DMS 273 (cell line): Measurements from ENCODE around the gene CLCN6.

Experiments used
- DNase-seq: peaks from one replicate; lab custom pipeline; 2025; ENCODE audit not compliant: unreplicated experiment; lab: John Stamatoyannopoulos, UW

CLCN6 gene

GRCh38 chr1:11823366-11824137 lies 17.6 kb downstream of the CLCN6 start:
- no peak for DNase-seq

- no peak for DNase-seq
Measured at GRCh38 chr1:11825131-11825530, 19.1 kb downstream of the CLCN6 start.

GRCh38 chr1:11826946-11827345 lies 21.0 kb downstream of the CLCN6 start:
- DNase-seq, result no peak

- DNase-seq, result no peak
Measured at GRCh38 chr1:11828511-11828910, 22.5 kb downstream of the CLCN6 start.

- DNase-seq, result no peak
Measured at GRCh38 chr1:11831945-11832725, 26.1 kb downstream of the CLCN6 start.

- no peak for DNase-seq
Measured at GRCh38 chr1:11833497-11833896, 27.5 kb downstream of the CLCN6 start.

GRCh38 chr1:11833900-11834299 lies 27.9 kb downstream of the CLCN6 start:
- DNase-seq, result no peak

GRCh38 chr1:11835441-11836225 lies 29.6 kb downstream of the CLCN6 start:
- no peak for DNase-seq

- DNase-seq, result no peak
Measured at GRCh38 chr1:11836955-11837766, 31.2 kb downstream of the CLCN6 start.

GRCh38 chr1:11837767-11838348 lies 31.9 kb downstream of the CLCN6 start:
- DNase-seq, result no peak

- peak; percentile 81 for DNase-seq
Measured at GRCh38 chr1:11838349-11839272, 32.6 kb downstream of the CLCN6 start.

GRCh38 chr1:11839727-11840705 lies 34.0 kb downstream of the CLCN6 start:
- no peak for DNase-seq

- peak; percentile 30 for DNase-seq
Measured at GRCh38 chr1:11841245-11842153, 35.5 kb downstream of the CLCN6 start.

- no peak for DNase-seq
Measured at GRCh38 chr1:11842154-11843041, 36.4 kb downstream of the CLCN6 start.

- DNase-seq, result peak; percentile 41
Measured at GRCh38 chr1:11845641-11846335, 39.8 kb downstream of the CLCN6 start.
